WTC11 (cell line): Measurements from ENCODE around the gene EYS. TPM values are rescaled to one million over a fixed set of nuclear protein-coding genes. Genes with fewer than 3 reads are reported as not detected.

Experiments
- ATAC-seq: fragments of 200-7000 bp; cut with Tn5 transposase; 2 replicates; pipeline ENCODE4 v1.10.0; 2021; ENCODE audit warnings: mild to moderate bottlenecking, moderate library complexity
- CTCF ChIA-PET: fragments of 300-600 bp; sonication (Branson Sonifier 250); formaldehyde crosslinking; loops from one replicate; lab custom pipeline; 2021; ENCODE audit warnings: antibody characterized with exemption; lab: Charles Lee
- POLR2A ChIA-PET: fragments of 350-600 bp; sonication (Branson Sonifier 250); formaldehyde crosslinking; loops from one replicate; lab custom pipeline; 2021; ENCODE audit warnings: antibody characterized with exemption; lab: Charles Lee
- DNase-seq: peaks from one replicate; pipeline ENCODE4 v3.0.0; 2021; ENCODE audit warnings: low spot score
- H3K27ac Mint-ChIP-seq: 2 replicates; pipeline ENCODE4 v1.8.0; 2021; ENCODE audit warnings: mixed read lengths
- H3K27me3 Mint-ChIP-seq: 2 replicates; pipeline ENCODE4 v1.8.0; 2021; ENCODE audit warnings: low read depth, mild to moderate bottlenecking, moderate library complexity, mixed read lengths
- H3K36me3 Mint-ChIP-seq: 2 replicates; pipeline ENCODE4 v1.8.0; 2021; ENCODE audit warnings: mixed read lengths
- H3K4me1 Mint-ChIP-seq: 2 replicates; pipeline ENCODE4 v1.8.0; 2022; ENCODE audit warnings: mixed read lengths
- H3K4me3 Mint-ChIP-seq: 2 replicates; pipeline ENCODE4 v1.8.0; 2021; ENCODE audit warnings: mild to moderate bottlenecking, moderate library complexity, mixed read lengths
- H3K9me3 Mint-ChIP-seq: 2 replicates; pipeline ENCODE4 v1.8.0; 2021; ENCODE audit warnings: mixed read lengths
- ARID4B ChIP-seq: sonication (generic); formaldehyde crosslinking; IDR thresholded peaks from 2 replicates; pipeline ENCODE4 v1.8.0; 2023; ENCODE audit warnings: missing genetic modification reagents, mild to moderate bottlenecking, borderline replicate concordance
- CREM ChIP-seq: sonication (generic); formaldehyde crosslinking; IDR thresholded peaks from 2 replicates; pipeline ENCODE4 v1.8.1; 2022; ENCODE audit warnings: mild to moderate bottlenecking, missing genetic modification reagents, moderate library complexity
- CTCF ChIP-seq: fragments of 200-600 bp; IDR thresholded peaks from 2 replicates; pipeline ENCODE4 v1.8.0; 2022; ENCODE audit warnings: antibody characterized with exemption
- FOXP1 ChIP-seq: sonication (generic); formaldehyde crosslinking; IDR thresholded peaks from 2 replicates; pipeline ENCODE4 v1.8.0; 2022; ENCODE audit warnings: missing genetic modification reagents, mild to moderate bottlenecking, moderate library complexity, borderline replicate concordance
- GABPB1 ChIP-seq: sonication (generic); formaldehyde crosslinking; IDR thresholded peaks from 2 replicates; pipeline ENCODE4 v1.8.1; 2023; ENCODE audit warnings: mild to moderate bottlenecking, missing genetic modification reagents
- GRHL2 ChIP-seq: fragments of 250-450 bp; sonication (Bioruptor Pico); IDR thresholded peaks from 2 replicates; pipeline ENCODE4 v1.8.0; 2022; ENCODE audit warnings: mild to moderate bottlenecking, moderate library complexity; ENCODE audit not compliant: insufficient replicate concordance, severe bottlenecking
- IRF2 ChIP-seq: sonication (generic); formaldehyde crosslinking; IDR thresholded peaks from 2 replicates; pipeline ENCODE4 v1.8.0; 2022; ENCODE audit warnings: low read depth, missing genetic modification reagents, borderline replicate concordance
- JAZF1 ChIP-seq: fragments of 250-450 bp; sonication (Bioruptor Pico); IDR thresholded peaks from 2 replicates; pipeline ENCODE4 v1.9.0; 2021; ENCODE audit warnings: moderate library complexity, mild to moderate bottlenecking, inconsistent platforms
- MXD4 ChIP-seq: fragments of 250-450 bp; sonication (Bioruptor Pico); IDR thresholded peaks from 2 replicates; pipeline ENCODE4 v1.8.0; 2021; ENCODE audit warnings: mild to moderate bottlenecking, moderate library complexity, borderline replicate concordance
- NFE2L1 ChIP-seq: sonication (generic); formaldehyde crosslinking; IDR thresholded peaks from 2 replicates; pipeline ENCODE4 v1.8.1; 2023; ENCODE audit warnings: missing genetic modification reagents
- NFYB ChIP-seq: sonication (generic); formaldehyde crosslinking; conservative IDR thresholded peaks from 2 replicates; pipeline ENCODE4 v1.8.0; 2022; ENCODE audit warnings: low read depth, missing genetic modification reagents
- NR2C2 ChIP-seq: sonication (generic); formaldehyde crosslinking; IDR thresholded peaks from 2 replicates; pipeline ENCODE4 v1.8.0; 2022; ENCODE audit warnings: mild to moderate bottlenecking, missing genetic modification reagents
- PRDM15 ChIP-seq: sonication (generic); formaldehyde crosslinking; IDR thresholded peaks from 2 replicates; pipeline ENCODE4 v1.8.0; 2022; ENCODE audit warnings: missing genetic modification reagents
- STAT6 ChIP-seq: sonication (generic); formaldehyde crosslinking; conservative IDR thresholded peaks from 2 replicates; pipeline ENCODE4 v1.8.1; 2023; ENCODE audit warnings: mild to moderate bottlenecking, low read depth, missing genetic modification reagents, moderate library complexity
- USF2 ChIP-seq: sonication (generic); formaldehyde crosslinking; IDR thresholded peaks from 2 replicates; pipeline ENCODE4 v1.8.1; 2023; ENCODE audit warnings: mild to moderate bottlenecking, missing genetic modification reagents, moderate library complexity
- ZBTB43 ChIP-seq: sonication (generic); formaldehyde crosslinking; IDR thresholded peaks from 2 replicates; pipeline ENCODE4 v1.8.1; 2023; ENCODE audit warnings: mild to moderate bottlenecking, missing genetic modification reagents
- ZNF121 ChIP-seq: sonication (generic); formaldehyde crosslinking; IDR thresholded peaks from 2 replicates; pipeline ENCODE4 v1.8.0; 2023; ENCODE audit warnings: missing genetic modification reagents
- total RNA-seq: library from RNA; stranded (reverse); gene quantifications from 3 replicates; pipeline ENCODE4 v1.2.3, GENCODE V29; 2021

EYS gene
- total RNA-seq, 1 experiment from 2014 or later: not detected

- no peak for ATAC-seq
- TF ChIP-seq JAZF1 (no peak), NFYB (CRISPR knock-in tag) (no peak), ARID4B (no peak), GABPB1 (no peak), CTCF (no peak), ZBTB43 (no peak), CREM (CRISPR knock-in tag) (no peak), PRDM15 (CRISPR knock-in tag) (no peak), USF2 (no peak), IRF2 (CRISPR knock-in tag) (no peak), ZNF121 (CRISPR knock-in tag) (no peak), GRHL2 (CRISPR knock-in tag) (no peak)
- no peak overlapping the region for H3K4me3 Mint-ChIP-seq
- H3K4me1 Mint-ChIP-seq: 0 out of 2 replicates have a peak, but pooled peaks cover 2% of the 10 kb centered on the region
- no peaks in the 10 kb centered on the region for H3K9me3 Mint-ChIP-seq
- ChIA-PET POLR2A (no interaction called here), CTCF (no interaction called here)
- H3K27ac Mint-ChIP-seq: no peak overlapping the region
- no peaks in the 10 kb centered on the region for H3K27me3 Mint-ChIP-seq
- peaks cover 2% of the 10 kb centered on the region; the same call in 1 of the 2 replicates for H3K36me3 Mint-ChIP-seq
- DNase-seq: no peak
These were observed 1887.2 kb downstream of the EYS start for GRCh38 chr6:63819831-63820230.

- Mint-ChIP-seq H3K4me3 (no peak overlapping the region), H3K36me3 (no peaks in the 10 kb centered on the region; the same call in 1 of the 2 replicates), H3K4me1 (no peaks in the 10 kb centered on the region), H3K27me3 (no peaks in the 10 kb centered on the region), H3K9me3 (no peaks in the 10 kb centered on the region), H3K27ac (no peak overlapping the region)
- CTCF ChIA-PET: interaction anchor here (0.8 to 2.5 kb wide), 5 partner anchors 14 to 465 kb away, joined by 3 to 12 read pairs (median 6); no protein-coding TSS in a partner anchor
- DNase-seq (no peak), ATAC-seq (no peak)
- POLR2A ChIA-PET: no interaction called here
- TF ChIP-seq STAT6 (CRISPR knock-in tag): no peak
- no peak for TF ChIP-seq FOXP1 (CRISPR knock-in tag)
- no peak for TF ChIP-seq GABPB1
- TF ChIP-seq NFE2L1: no peak
- no peak for TF ChIP-seq MXD4 (CRISPR knock-in tag)
- TF ChIP-seq NR2C2 (CRISPR knock-in tag): no peak
These were observed 1889.5 kb downstream of the EYS start for GRCh38 chr6:63817492-63818050.
